Common myeloid progenitor, CD34-positive (primary cell): ENCODE results near the gene PPP1R37.

Experiments used
- CTCF ChIA-PET: fragments of 350-600 bp; sonication (Branson Sonifier 250); formaldehyde crosslinking; loops from one replicate; lab custom pipeline; 2021; ENCODE audit warnings: antibody characterized with exemption; lab: Charles Lee
- POLR2A ChIA-PET: fragments of 350-600 bp; sonication (Branson Sonifier 250); formaldehyde crosslinking; loops from one replicate; lab custom pipeline; 2021; ENCODE audit warnings: antibody characterized with exemption; lab: Charles Lee
- DNase-seq, 3 donors: peaks; one replicate each; pipeline versions ENCODE4 v3.0.0 to v3.0.0-alpha.2; 2013
- H3K27ac ChIP-seq, 2 experiments: 1 replicate in 1 of 2; 2 replicates in 1 of 2; pipeline ENCODE4 v1.7.0; 2013; ENCODE audit warnings: inconsistent platforms in 2 of 2, low read length in 2 of 2, mild to moderate bottlenecking in 2 of 2, low read depth in 1 of 2, moderate library complexity in 1 of 2; ENCODE audit not compliant: severe bottlenecking in 2 of 2, insufficient read depth in 1 of 2, poor library complexity in 1 of 2
- H3K27me3 ChIP-seq, 5 experiments: replicated peaks in 2 of 5; 1 replicate in 3 of 5; 2 replicates in 2 of 5; pipeline versions ENCODE4 v1.6.1 to v1.7.0; 2013; ENCODE audit warnings: low read length in 4 of 5, mild to moderate bottlenecking in 2 of 5, moderate library complexity in 2 of 5, inconsistent platforms in 1 of 5; ENCODE audit not compliant: insufficient read depth in 5 of 5, control insufficient read depth in 4 of 5
- H3K36me3 ChIP-seq, 4 experiments: 1 replicate in 2 of 4; 2 replicates in 2 of 4; pipeline versions ENCODE4 v1.6.1 to v1.7.0; 2013; ENCODE audit warnings: low read length in 3 of 4, control low read depth in 1 of 4, mild to moderate bottlenecking in 1 of 4; ENCODE audit not compliant: control insufficient read depth in 4 of 4, insufficient read depth in 4 of 4
- H3K4me1 ChIP-seq, 4 experiments: 1 replicate in 3 of 4; 2 replicates in 1 of 4; pipeline versions ENCODE4 v1.6.1 to v1.7.1; 2013; ENCODE audit warnings: low read length in 3 of 4, mild to moderate bottlenecking in 3 of 4, control low read depth in 1 of 4, inconsistent platforms in 1 of 4, moderate library complexity in 1 of 4; ENCODE audit not compliant: control insufficient read depth in 4 of 4, insufficient read depth in 4 of 4; ENCODE audit errors: control extremely low read depth in 1 of 4
- H3K4me3 ChIP-seq, 7 experiments: 1 replicate in 4 of 7; 2 replicates in 3 of 7; pipeline versions ENCODE4 v1.5.1 to v1.7.0; 2013; ENCODE audit warnings: mild to moderate bottlenecking in 7 of 7, low read length in 6 of 7, moderate library complexity in 6 of 7, inconsistent platforms in 2 of 7, low read depth in 2 of 7, control low read depth in 1 of 7; ENCODE audit not compliant: insufficient read depth in 4 of 7, control insufficient read depth in 1 of 7; ENCODE audit errors: extremely low read depth in 1 of 7
- H3K9me3 ChIP-seq, 5 experiments: 1 replicate in 4 of 5; 2 replicates in 1 of 5; pipeline versions ENCODE4 v1.6.1 to v1.7.1; 2013; ENCODE audit warnings: low read length in 4 of 5, mild to moderate bottlenecking in 2 of 5, inconsistent platforms in 1 of 5, low read depth in 1 of 5, moderate library complexity in 1 of 5; ENCODE audit not compliant: control insufficient read depth in 4 of 5, insufficient read depth in 2 of 5; ENCODE audit errors: control extremely low read depth in 1 of 5
- WGBS: methylation state at CpG from one replicate; pipeline ENCODE4 v1.1.5; 2013; ENCODE audit not compliant: insufficient coverage; 5-methylcytosine and 5-hydroxymethylcytosine counted together

The PPP1R37 gene

DNA sequence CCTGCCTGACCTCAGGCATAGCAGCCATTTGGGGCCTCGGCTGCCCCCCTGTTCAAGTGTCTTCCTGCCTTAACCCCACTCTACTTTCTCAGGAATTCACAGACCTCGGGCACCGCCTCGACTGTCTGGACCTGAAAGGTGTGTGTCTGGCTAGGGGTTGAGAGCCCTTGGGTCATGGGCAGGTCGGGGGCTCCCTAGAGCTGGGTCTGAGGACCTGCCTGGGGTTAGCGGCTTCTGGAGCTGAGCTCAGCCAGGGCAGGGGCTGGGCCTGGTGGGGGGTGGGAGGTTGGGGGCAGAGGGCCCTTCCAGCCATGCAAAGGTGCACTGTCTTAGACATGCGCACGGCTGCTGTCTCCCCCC, 47.1 kb downstream of the PPP1R37 start:
- Histone ChIP-seq H3K27me3 (no peaks in the 10 kb centered on the region), H3K4me1 (peaks cover 0 to 6% (median 0%) of the 10 kb centered on the region in 4 experiments), H3K27ac (no peak overlapping the region), H3K36me3 (peaks cover 2 to 48% (median 26%) of the 10 kb centered on the region in 4 experiments), H3K9me3 (no peaks in the 10 kb centered on the region), H3K4me3 (no peak overlapping the region)
- ChIA-PET CTCF (interaction anchor here (1.0 to 1.3 kb wide), 2 partner anchors 10 to 47 kb away, joined by 4 read pairs; no protein-coding TSS in a partner anchor), POLR2A (no interaction called here)
- WGBS: 100% methylated on average over 2 of the region's 8 CpGs
- DNase-seq: no peak

DNA sequence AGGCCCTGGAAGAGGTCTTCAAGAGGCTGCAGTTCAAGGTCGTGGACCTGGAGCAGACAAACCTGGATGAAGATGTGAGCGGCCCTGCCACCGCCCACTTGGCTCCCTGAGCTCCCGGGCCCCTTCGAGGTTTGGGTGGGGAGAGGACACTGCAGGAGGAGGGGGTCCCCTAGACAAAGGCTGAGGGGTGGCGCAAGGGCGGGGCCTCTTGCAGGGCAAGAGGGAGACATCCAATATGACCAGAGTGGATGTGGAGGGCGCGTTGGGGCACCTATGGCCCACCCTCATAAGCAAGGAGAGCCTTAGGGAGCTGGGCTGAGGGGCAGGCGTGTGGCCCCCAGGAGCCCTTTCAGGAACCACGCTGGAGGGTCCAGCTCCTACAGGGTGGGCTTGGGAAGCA, 47.6 kb downstream of the PPP1R37 start:
- Histone ChIP-seq H3K4me1 (peaks cover 0 to 6% (median 0%) of the 10 kb centered on the region in 4 experiments), H3K27ac (no peak overlapping the region), H3K9me3 (no peaks in the 10 kb centered on the region), H3K27me3 (no peaks in the 10 kb centered on the region), H3K36me3 (peaks cover 2 to 45% (median 27%) of the 10 kb centered on the region in 4 experiments), H3K4me3 (no peak overlapping the region)
- ChIA-PET CTCF (interaction anchor here (1.0 to 1.3 kb wide), 3 partner anchors 9 to 61 kb away, joined by 3 to 4 read pairs (median 4); no protein-coding TSS in a partner anchor), POLR2A (no interaction called here)
- 95% methylated on average over 11 of the region's 11 CpGs for WGBS
- no peak for DNase-seq

DNA sequence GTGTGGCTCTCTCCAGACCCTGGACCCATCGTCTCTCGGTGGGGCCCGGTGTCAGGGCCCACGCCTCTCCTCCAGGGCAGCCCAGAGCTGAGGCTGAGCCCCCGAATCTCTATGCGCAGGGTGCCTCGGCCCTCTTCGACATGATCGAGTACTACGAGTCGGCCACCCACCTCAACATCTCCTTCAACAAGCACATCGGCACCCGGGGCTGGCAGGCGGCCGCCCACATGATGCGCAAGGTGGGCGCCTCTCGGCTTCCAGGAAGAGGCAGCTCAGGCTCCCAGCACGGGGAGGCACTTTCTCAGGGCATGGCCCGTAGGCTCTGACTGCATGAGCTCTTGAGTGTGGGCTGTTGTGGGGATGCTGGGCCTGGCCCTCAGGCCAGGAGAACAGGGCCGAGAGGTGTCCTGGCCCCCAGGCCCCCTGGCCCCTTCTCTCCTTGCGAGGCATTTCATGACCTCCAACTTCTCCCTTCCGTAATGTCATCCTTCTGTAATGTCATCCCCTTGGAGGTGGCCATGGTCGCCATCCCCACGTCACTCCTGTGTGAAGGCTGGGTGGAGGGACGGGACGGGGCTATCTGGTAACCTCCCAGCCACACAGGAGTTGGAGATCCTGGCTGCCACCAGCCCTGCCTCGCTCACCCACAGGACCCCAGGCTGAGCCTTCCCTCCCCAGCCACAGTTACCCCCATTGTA, 48.4 kb downstream of the PPP1R37 start:
- DNase-seq: no peak
- Histone ChIP-seq H3K9me3 (no peaks in the 10 kb centered on the region), H3K27me3 (no peaks in the 10 kb centered on the region), H3K4me1 (peaks cover 0 to 3% (median 0%) of the 10 kb centered on the region in 4 experiments), H3K4me3 (no peak overlapping the region), H3K36me3 (peaks cover 2 to 51% (median 30%) of the 10 kb centered on the region in 4 experiments), H3K27ac (no peak overlapping the region)
- WGBS: 99% methylated on average over 17 of the region's 28 CpGs
- ChIA-PET POLR2A (no interaction called here), CTCF (interaction anchor here (1.0 to 1.3 kb wide), 3 partner anchors 8 to 61 kb away, joined by 3 to 4 read pairs (median 4); no protein-coding TSS in a partner anchor)

DNA sequence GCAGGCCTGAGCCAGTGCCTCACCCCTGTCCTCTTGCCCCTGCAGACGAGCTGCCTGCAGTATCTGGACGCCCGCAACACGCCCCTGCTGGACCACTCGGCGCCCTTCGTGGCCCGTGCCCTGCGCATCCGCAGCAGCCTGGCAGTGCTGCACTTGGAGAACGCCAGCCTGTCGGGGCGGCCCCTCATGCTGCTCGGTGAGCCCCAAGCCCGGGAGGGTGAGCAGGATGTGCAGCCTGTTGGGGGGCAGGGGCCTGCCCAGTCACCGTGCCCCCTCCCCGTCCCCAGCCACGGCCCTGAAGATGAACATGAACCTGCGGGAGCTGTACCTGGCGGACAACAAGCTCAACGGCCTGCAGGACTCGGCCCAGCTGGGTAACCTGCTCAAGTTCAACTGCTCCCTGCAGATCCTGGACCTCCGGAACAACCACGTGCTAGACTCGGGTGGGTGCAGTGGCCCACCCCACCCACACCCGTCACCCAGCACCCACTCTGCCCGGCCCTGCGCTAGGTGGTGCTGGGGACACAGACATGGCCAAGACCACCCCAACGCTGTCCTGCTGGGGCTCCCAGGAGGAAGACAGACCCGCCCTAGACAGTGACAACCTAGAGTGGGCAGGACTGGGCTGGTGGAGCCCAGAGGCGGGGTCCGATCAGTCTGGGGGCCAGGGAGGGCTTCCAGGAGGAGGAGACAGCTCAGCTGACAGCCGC, 49.2 kb downstream of the PPP1R37 start:
- Histone ChIP-seq H3K9me3 (no peaks in the 10 kb centered on the region), H3K4me1 (no peaks in the 10 kb centered on the region), H3K27me3 (no peaks in the 10 kb centered on the region), H3K36me3 (peaks cover 2 to 56% (median 32%) of the 10 kb centered on the region in 4 experiments), H3K27ac (no peak overlapping the region), H3K4me3 (no peak overlapping the region)
- ChIA-PET POLR2A (no interaction called here), CTCF (interaction anchor here (1.2 to 1.7 kb wide), 3 partner anchors 10 to 59 kb away, joined by 3 to 5 read pairs (median 3); no protein-coding TSS in a partner anchor)
- DNase-seq: no peak
- 96% methylated on average over 26 of the region's 33 CpGs for WGBS

DNA sequence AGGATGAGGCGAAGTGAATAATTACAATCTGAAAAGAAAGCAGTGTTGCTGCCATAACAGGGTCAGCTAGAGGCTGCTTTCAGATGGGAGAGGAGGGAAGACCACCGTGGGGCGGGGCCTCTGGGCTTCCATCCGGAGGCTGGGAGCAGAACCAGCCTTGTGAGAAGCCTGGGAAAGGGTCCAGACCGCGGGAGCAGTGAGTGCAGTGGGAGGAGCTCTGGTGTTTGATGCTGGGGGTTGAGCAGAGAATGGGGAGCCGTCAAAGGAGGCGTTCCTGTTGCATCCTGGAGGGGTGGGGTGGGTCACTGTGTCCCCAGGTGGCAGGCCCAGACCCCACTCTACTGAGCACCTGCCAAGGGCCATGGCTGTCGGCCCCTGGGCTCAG, 49.7 kb downstream of the PPP1R37 start:
- POLR2A ChIA-PET: no interaction called here
- Histone ChIP-seq H3K36me3 (peaks cover 2 to 52% (median 33%) of the 10 kb centered on the region in 4 experiments), H3K4me1 (no peaks in the 10 kb centered on the region), H3K9me3 (no peaks in the 10 kb centered on the region), H3K27me3 (no peaks in the 10 kb centered on the region), H3K27ac (no peak overlapping the region), H3K4me3 (no peak overlapping the region)
- WGBS: 97% methylated on average over 8 of the region's 9 CpGs
- DNase-seq: no peak
- CTCF ChIA-PET: interaction anchor here (1.0 to 1.7 kb wide), 4 partner anchors 9 to 58 kb away, joined by 3 to 5 read pairs (median 4); no protein-coding TSS in a partner anchor

DNA sequence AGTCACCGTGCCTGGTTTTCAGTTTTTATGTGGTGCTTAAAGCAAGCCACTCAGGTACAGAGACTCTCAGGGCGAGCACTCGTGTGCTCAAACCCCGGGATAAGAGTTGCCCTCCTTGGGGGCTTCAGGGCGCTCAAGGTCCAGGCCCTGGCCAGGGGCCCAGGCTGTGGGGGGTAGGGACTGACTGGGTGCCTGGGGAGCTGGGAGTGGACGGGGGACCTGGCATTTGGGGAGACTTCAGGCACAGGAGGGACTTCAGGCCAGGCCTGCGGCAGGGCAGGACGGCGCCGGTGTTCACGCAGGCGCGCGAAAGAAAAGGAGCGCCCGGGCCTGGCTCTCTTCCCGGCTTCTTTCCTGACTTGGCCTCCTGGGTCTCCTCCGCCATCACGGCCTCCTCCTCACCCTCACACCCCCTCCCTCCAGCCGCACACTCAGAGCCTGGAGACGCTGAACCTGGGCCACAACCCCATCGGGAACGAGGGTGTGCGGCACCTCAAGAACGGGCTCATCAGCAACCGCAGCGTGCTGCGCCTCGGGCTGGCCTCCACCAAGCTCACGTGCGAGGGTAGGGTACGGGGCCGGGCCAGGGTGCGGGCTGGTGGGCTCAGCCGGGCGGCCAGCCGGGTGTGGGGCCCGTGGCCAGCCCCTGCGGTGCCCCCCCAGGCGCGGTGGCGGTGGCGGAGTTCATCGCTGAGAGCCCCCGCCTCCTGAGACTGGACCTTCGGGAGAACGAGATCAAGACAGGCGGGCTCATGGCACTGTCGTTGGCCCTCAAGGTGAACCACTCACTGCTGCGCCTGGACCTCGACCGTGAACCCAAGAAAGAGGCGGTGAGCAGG, 51.7 kb downstream of the PPP1R37 start:
- POLR2A ChIA-PET: no interaction called here
- peaks cover 2 to 52% (median 33%) of the 10 kb centered on the region in 4 experiments for H3K36me3 ChIP-seq
- DNase-seq: no peak
- no peaks in the 10 kb centered on the region for H3K4me1 ChIP-seq
- WGBS: 98% methylated on average over 50 of the region's 53 CpGs
- H3K27ac ChIP-seq: no peak overlapping the region
- CTCF ChIA-PET: interaction anchor here (1.0 kb wide), 1 partner anchor 21 kb away, joined by 3 read pairs; no protein-coding TSS in a partner anchor
- H3K27me3 ChIP-seq: no peaks in the 10 kb centered on the region
- no peak overlapping the region for H3K4me3 ChIP-seq
- no peaks in the 10 kb centered on the region for H3K9me3 ChIP-seq
